ENCODE data around the gene NTN5. TPM values are rescaled to one million over a fixed set of nuclear protein-coding genes. Genes with fewer than 3 reads are reported as not detected.

The NTN5 gene
- total and polyA plus RNA-seq, 9 donors, result 0.18 to 8.5 (median 2.1) TPM

DNA sequence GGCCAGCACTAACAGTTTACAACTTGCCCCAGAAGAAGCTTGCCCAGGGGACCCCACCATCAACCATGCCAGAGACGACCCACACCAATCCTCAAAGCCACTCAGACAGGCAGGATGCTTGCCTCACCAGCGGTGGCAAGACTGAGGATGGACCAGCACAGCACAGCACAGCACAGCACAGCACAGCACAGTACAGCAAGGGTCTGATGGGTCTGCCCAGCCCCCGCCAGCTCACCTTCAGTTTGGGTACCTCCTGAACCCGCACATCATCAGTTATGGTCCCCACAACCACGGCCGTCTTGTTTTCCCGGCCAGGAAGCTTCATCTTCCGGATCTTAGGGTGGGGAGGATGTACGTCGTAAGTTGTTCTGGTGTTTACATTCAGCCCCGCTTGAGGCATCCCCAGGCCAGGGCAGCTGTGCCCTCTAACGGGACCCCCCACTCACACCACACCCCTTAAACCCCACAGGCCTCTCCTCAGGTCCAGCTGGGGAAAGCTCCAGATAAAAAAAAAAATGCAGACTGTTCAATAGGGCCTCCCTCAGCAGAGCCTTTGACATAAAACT is 56.2 kb downstream of the NTN5 start:
- Histone ChIP-seq H3K4me1 (ENCODE audit: control insufficient read depth, insufficient read depth, low read length) (peaks cover 44% of the 10 kb centered on the region), H3K27ac (ENCODE audit: low read length) (no peak overlapping the region), H3K9me3 (replicated peaks; ENCODE audit: control insufficient read depth, low read depth, low read length) (no peaks in the 10 kb centered on the region), H3K36me3 (ENCODE audit: control insufficient read depth, insufficient read depth, low read length) (peaks cover 45% of the 10 kb centered on the region), H3K27me3 (ENCODE audit: control insufficient read depth, insufficient read depth, low read length) (no peaks in the 10 kb centered on the region), H3K4me3 (ENCODE audit: low read length) (no peak overlapping the region)
- 53% methylated on average over 2 of the region's 12 CpGs for WGBS (ENCODE audit: insufficient coverage)
- DNase-seq, result no peak

- WGBS (ENCODE audit: insufficient coverage), result 83% methylated on average over 10 of the region's 16 CpGs
- Histone ChIP-seq H3K27me3 (ENCODE audit: control insufficient read depth, insufficient read depth, low read length) (no peaks in the 10 kb centered on the region), H3K36me3 (ENCODE audit: control insufficient read depth, insufficient read depth, low read length) (peaks cover 43% of the 10 kb centered on the region)
These were observed 56.8 kb downstream of the NTN5 start for GRCh38 chr19:48616041-48616436.

GRCh38 chr19:48615231-48616040 is 57.4 kb downstream of the NTN5 start:
- Histone ChIP-seq H3K36me3 (ENCODE audit: control insufficient read depth, insufficient read depth, low read length) (peaks cover 39% of the 10 kb centered on the region), H3K4me1 (ENCODE audit: control insufficient read depth, insufficient read depth, low read length) (peaks cover 44% of the 10 kb centered on the region), H3K27me3 (ENCODE audit: control insufficient read depth, insufficient read depth, low read length) (no peaks in the 10 kb centered on the region), H3K4me3 (ENCODE audit: low read length) (no peak overlapping the region), H3K9me3 (replicated peaks; ENCODE audit: control insufficient read depth, low read depth, low read length) (no peaks in the 10 kb centered on the region), H3K27ac (ENCODE audit: low read length) (no peak overlapping the region)
- DNase-seq, result no peak
- 65% methylated on average over 14 of the region's 19 CpGs for WGBS (ENCODE audit: insufficient coverage)

More at GRCh38 chr19:48616041-48616436, 56.8 kb downstream of the NTN5 start:
- H3K27ac ChIP-seq (ENCODE audit: low read length), result no peak overlapping the region
- peaks cover 44% of the 10 kb centered on the region for H3K4me1 ChIP-seq (ENCODE audit: control insufficient read depth, insufficient read depth, low read length)
- H3K4me3 ChIP-seq (ENCODE audit: low read length), result no peak overlapping the region
- no peak for DNase-seq
- H3K9me3 ChIP-seq (replicated peaks; ENCODE audit: control insufficient read depth, low read depth, low read length), result no peaks in the 10 kb centered on the region

- DNase-seq, result peak; percentile 32
- Histone ChIP-seq H3K4me1 (ENCODE audit: control insufficient read depth, insufficient read depth, low read length) (peaks cover 37% of the 10 kb centered on the region), H3K9me3 (replicated peaks; ENCODE audit: control insufficient read depth, low read depth, low read length) (no peaks in the 10 kb centered on the region), H3K4me3 (ENCODE audit: low read length) (no peak within 1 kb of the TSS), H3K27ac (ENCODE audit: low read length) (no peak within 1 kb of the TSS), H3K36me3 (ENCODE audit: control insufficient read depth, insufficient read depth, low read length) (peaks cover 36% of the 10 kb centered on the region), H3K27me3 (ENCODE audit: control insufficient read depth, insufficient read depth, low read length) (no peaks in the 10 kb centered on the region)
- 34% methylated on average over 16 of the region's 31 CpGs for WGBS (ENCODE audit: insufficient coverage)
These were observed 58.2 kb downstream of the NTN5 start, which contains the start of gene FAM83E for GRCh38 chr19:48614436-48615230. Gene FAM83E, minus strand, starts transcription at chr19:48615076. Its CDS starts 1,704 bp downstream, at chr19:48613372.

GRCh38 chr19:48613852-48614435 is 58.9 kb downstream of the NTN5 start:
- Histone ChIP-seq H3K9me3 (replicated peaks; ENCODE audit: control insufficient read depth, low read depth, low read length) (no peaks in the 10 kb centered on the region), H3K27ac (ENCODE audit: low read length) (no peak overlapping the region), H3K4me1 (ENCODE audit: control insufficient read depth, insufficient read depth, low read length) (peaks cover 35% of the 10 kb centered on the region), H3K36me3 (ENCODE audit: control insufficient read depth, insufficient read depth, low read length) (peaks cover 36% of the 10 kb centered on the region), H3K4me3 (ENCODE audit: low read length) (no peak overlapping the region), H3K27me3 (ENCODE audit: control insufficient read depth, insufficient read depth, low read length) (no peaks in the 10 kb centered on the region)
- no peak for DNase-seq
- WGBS (ENCODE audit: insufficient coverage), result 51% methylated on average over 12 of the region's 13 CpGs

DNA sequence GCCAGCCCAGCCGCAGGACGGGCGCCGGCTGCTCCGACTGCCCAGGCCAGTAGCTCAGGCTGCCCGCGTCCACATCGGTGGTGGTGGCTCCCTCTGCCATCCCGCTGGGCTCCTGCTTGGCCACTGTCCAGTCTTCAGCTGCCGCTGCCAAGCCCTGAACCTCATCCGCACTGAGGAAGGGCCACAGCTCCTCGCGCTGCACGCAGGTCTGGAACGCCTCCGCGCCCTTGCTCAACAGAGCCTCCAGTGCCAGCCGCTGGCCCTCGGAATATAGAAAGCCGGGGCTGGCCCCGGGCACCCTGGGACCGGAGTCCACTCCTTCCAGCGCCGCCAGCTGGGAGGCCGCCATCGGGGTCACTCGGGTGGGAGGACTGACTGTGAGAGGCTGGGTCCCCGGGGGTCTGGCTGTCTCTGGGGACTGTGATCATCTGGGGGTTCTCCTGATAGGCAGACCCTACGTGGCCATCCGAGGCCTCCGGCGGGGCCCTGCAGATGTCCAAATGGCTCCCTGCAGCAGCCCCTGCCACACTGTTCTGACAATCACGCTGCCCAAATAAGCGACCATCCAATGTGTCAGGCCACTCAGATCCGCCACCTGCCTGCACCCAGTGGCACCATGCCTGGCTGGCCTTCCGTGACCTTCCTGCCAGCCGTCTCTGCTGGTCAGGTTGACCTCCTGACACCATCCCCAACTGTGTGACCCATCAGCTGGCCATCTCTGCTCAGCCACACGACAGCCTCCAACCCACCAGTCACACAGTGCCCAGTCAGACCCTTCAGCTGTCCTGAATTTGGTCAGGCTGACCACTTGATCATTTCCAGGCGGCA is 59.6 kb downstream of the NTN5 start:
- no peaks in the 10 kb centered on the region for H3K27me3 ChIP-seq (ENCODE audit: control insufficient read depth, insufficient read depth, low read length)
- H3K4me1 ChIP-seq (ENCODE audit: control insufficient read depth, insufficient read depth, low read length), result peaks cover 34% of the 10 kb centered on the region
- DNase-seq, result no peak
- H3K4me3 ChIP-seq (ENCODE audit: low read length), result no peak overlapping the region
- H3K9me3 ChIP-seq (replicated peaks; ENCODE audit: control insufficient read depth, low read depth, low read length), result no peaks in the 10 kb centered on the region
- no peak overlapping the region for H3K27ac ChIP-seq (ENCODE audit: low read length)
- 74% methylated on average over 39 of the region's 39 CpGs for WGBS (ENCODE audit: insufficient coverage)
- peaks cover 36% of the 10 kb centered on the region for H3K36me3 ChIP-seq (ENCODE audit: control insufficient read depth, insufficient read depth, low read length)

DNA sequence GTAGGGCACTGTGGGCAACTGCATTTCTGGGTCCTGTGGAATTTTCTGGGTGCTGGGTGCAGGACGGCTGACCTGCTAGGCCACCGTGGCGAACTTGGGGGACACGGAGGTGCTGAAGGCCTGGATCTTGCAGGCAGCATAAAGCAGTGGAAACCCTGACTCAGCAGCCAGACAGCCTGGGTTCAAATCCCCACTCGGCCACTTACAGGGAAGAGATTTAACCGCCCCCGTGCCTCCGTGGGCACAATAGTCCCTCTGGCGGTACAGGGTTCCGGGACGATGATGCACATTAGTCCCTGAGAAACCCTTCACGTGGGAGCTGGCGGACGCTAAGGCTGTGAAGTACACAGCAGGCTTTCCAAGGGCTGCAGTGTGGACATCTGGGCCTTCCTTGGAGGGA is 60.9 kb downstream of the NTN5 start:
- peaks cover 20% of the 10 kb centered on the region for H3K4me1 ChIP-seq (ENCODE audit: control insufficient read depth, insufficient read depth, low read length)
- 70% methylated on average over 14 of the region's 14 CpGs for WGBS (ENCODE audit: insufficient coverage)
- H3K27ac ChIP-seq (ENCODE audit: low read length), result no peak overlapping the region
- no peak for DNase-seq
- no peaks in the 10 kb centered on the region for H3K9me3 ChIP-seq (replicated peaks; ENCODE audit: control insufficient read depth, low read depth, low read length)
- no peaks in the 10 kb centered on the region for H3K27me3 ChIP-seq (ENCODE audit: control insufficient read depth, insufficient read depth, low read length)
- peaks cover 28% of the 10 kb centered on the region for H3K36me3 ChIP-seq (ENCODE audit: control insufficient read depth, insufficient read depth, low read length)
- no peak overlapping the region for H3K4me3 ChIP-seq (ENCODE audit: low read length)

All from muscle of leg (tissue), 11 donors.